Upper lobe of left lung (tissue), 4 donors: ENCODE measurements around the gene ADRA2C.

Experiments
- EP300 ChIP-seq, 4 donors: sonication (generic); formaldehyde crosslinking; IDR thresholded peaks; one replicate each; pipeline ENCODE4 v1.5.1; 2017; ENCODE audit warnings: antibody characterized with exemption in 4 of 4, control low read depth in 2 of 4
- TF ChIP-seq, protein P1 (sequence below), 6 experiments: fragments of 450-650 bp in 4 of 6; fragments of 200-600 bp in 2 of 6; sonication (generic) in 2 of 6; IDR thresholded peaks; one replicate each; pipeline ENCODE4 v1.5.1; 2016 to 2019; ENCODE audit warnings: antibody characterized with exemption in 6 of 6

DNA sequence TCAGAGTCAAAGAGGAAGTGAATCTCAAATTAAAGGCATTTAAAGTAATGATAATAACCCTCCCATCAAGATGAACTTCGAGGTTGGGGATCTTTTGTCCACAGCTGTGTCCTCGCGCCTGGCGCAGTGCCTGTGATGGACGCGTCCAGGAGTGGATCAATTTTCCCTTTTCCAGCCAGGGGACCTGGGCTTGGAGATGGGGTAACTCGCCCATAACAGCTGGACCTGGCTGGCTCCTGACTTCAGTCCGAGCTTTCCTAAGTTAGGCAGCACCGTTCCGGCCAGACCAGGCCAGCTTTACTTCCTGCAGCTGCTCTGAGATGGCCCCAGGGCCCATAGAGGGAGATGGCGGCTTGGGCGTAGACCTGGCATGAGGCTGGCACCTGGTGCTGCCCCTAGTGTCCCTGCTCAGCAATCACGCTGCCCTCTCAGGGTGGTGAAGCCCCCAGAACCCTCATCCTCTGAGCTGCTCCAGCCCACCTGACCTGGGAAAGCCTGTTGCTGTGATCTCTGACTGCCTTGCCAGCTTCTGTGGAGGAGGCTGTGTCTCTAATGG lies 23.9 kb downstream of the ADRA2C start:
- TF ChIP-seq, protein P1, sequence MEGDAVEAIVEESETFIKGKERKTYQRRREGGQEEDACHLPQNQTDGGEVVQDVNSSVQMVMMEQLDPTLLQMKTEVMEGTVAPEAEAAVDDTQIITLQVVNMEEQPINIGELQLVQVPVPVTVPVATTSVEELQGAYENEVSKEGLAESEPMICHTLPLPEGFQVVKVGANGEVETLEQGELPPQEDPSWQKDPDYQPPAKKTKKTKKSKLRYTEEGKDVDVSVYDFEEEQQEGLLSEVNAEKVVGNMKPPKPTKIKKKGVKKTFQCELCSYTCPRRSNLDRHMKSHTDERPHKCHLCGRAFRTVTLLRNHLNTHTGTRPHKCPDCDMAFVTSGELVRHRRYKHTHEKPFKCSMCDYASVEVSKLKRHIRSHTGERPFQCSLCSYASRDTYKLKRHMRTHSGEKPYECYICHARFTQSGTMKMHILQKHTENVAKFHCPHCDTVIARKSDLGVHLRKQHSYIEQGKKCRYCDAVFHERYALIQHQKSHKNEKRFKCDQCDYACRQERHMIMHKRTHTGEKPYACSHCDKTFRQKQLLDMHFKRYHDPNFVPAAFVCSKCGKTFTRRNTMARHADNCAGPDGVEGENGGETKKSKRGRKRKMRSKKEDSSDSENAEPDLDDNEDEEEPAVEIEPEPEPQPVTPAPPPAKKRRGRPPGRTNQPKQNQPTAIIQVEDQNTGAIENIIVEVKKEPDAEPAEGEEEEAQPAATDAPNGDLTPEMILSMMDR (IDR thresholded peaks at IDR 0.05), result no peak
- TF ChIP-seq EP300 (IDR thresholded peaks at IDR 0.05), result no peak
